BJ (cell line): ENCODE results near the gene PCMT1. TPM values are rescaled to one million over a fixed set of nuclear protein-coding genes. Genes with fewer than 3 reads are reported as not detected.
"Not testable (repeated sequence)": the region's sequence is repeated elsewhere in the genome, so short reads cannot be mapped to it uniquely, and the experiment has no call there.

Experiments used
- CTCF ChIA-PET: fragments of 350-600 bp; formaldehyde crosslinking; extraction: SDS; loops from one replicate; lab custom pipeline; 2021; ENCODE audit warnings: antibody characterized with exemption, inconsistent platforms; lab: Yijun Ruan, JAX
- POLR2A ChIA-PET: fragments of 300-600 bp; sonication (Branson Sonifier 250); formaldehyde crosslinking; extraction: SDS; loops from one replicate; lab custom pipeline; 2021; ENCODE audit warnings: antibody characterized with exemption; lab: Charles Lee
- DNase-seq: peaks from one replicate; pipeline ENCODE4 v3.0.0-alpha.2; 2011; ENCODE audit warnings: low read depth
- H3K27me3 ChIP-seq: 2 replicates; pipeline ENCODE4 v1.6.0; 2011; ENCODE audit warnings: low read length; ENCODE audit not compliant: control insufficient read depth, insufficient read depth
- H3K36me3 ChIP-seq: 2 replicates; pipeline ENCODE4 v1.5.1; 2011; ENCODE audit warnings: low read length; ENCODE audit not compliant: control insufficient read depth, insufficient read depth
- H3K4me3 ChIP-seq: 2 replicates; pipeline ENCODE4 v1.5.1; 2011; ENCODE audit warnings: low read depth, mild to moderate bottlenecking, control low read depth, low read length
- CTCF ChIP-seq: IDR thresholded peaks from 2 replicates; pipeline ENCODE4 v1.5.1; 2011; ENCODE audit warnings: low read depth, mild to moderate bottlenecking, control low read depth, inconsistent platforms, low read length, moderate library complexity; ENCODE audit not compliant: insufficient read depth
- polyA plus RNA-seq: library from polyadenylated mRNA; depleted of rRNA; stranded (reverse); fragments of >200 nt; gene quantifications from 2 replicates; pipeline ENCODE4 v1.2.3, GENCODE V29; 2011

The PCMT1 gene
- polyA plus RNA-seq, 1 experiment = 63.2 TPM

GRCh38 chr6:149734915-149735314 lies 14.6 kb upstream of the PCMT1 start:
- Histone ChIP-seq H3K36me3 (peaks cover 12% of the 10 kb centered on the region), H3K4me3 (no peak overlapping the region), H3K27me3 (no peaks in the 10 kb centered on the region)
- CTCF ChIA-PET = no interaction called here
- TF ChIP-seq CTCF = no peak
- DNase-seq = no peak
- POLR2A ChIA-PET = no interaction called here

GRCh38 chr6:149745252-149745651 lies 4.3 kb upstream of the PCMT1 start:
- DNase-seq, POLR2A ChIA-PET, H3K27me3 ChIP-seq, H3K36me3 ChIP-seq: not testable (repeated sequence)
- peak overlapping the region; percentile 82 for H3K4me3 ChIP-seq
- CTCF ChIA-PET = interaction anchor here (0.6 to 1.4 kb wide), 6 partner anchors 11 to 321 kb away, joined by 3 read pairs; no protein-coding TSS in a partner anchor

- no peaks in the 10 kb centered on the region for H3K27me3 ChIP-seq
- ChIA-PET POLR2A (no interaction called here), CTCF (interaction anchor here (0.6 to 1.4 kb wide), 10 partner anchors 9 to 222 kb away, joined by 3 to 8 read pairs (median 3); no protein-coding TSS in a partner anchor)
- H3K4me3 ChIP-seq = peak within 1 kb of the TSS; percentile 82
- H3K36me3 ChIP-seq = peaks cover 2% of the 10 kb centered on the region; the same call in 1 of the 2 replicates
- DNase-seq = peak; percentile 57
- TF ChIP-seq CTCF = peak; percentile 57
These were observed 3.2 kb upstream of the PCMT1 start, which contains the start of gene NUP43 for GRCh38 chr6:149746147-149746946. TSS of gene NUP43 (minus strand) at chr6:149746529. CDS start at chr6:149746495, 34 bp downstream.

- H3K36me3 ChIP-seq, DNase-seq, POLR2A ChIA-PET, H3K27me3 ChIP-seq: not testable (repeated sequence)
- CTCF ChIA-PET = interaction anchor here (1.1 kb wide), 1 partner anchor 176 kb away, joined by 4 read pairs; no protein-coding TSS in a partner anchor
- peak overlapping the region; percentile 96 for H3K4me3 ChIP-seq
These were observed 403 bp upstream of the PCMT1 start for GRCh38 chr6:149749082-149749593.

GRCh38 chr6:149750136-149750609 lies 632 bp downstream of the PCMT1 start:
- POLR2A ChIA-PET = no interaction called here

More at GRCh38 chr6:149750136-149750609, 632 bp downstream of the PCMT1 start:
- no peak for DNase-seq
- Histone ChIP-seq H3K4me3 (peak overlapping the region; percentile 96), H3K36me3 (no peaks in the 10 kb centered on the region), H3K27me3 (no peaks in the 10 kb centered on the region)
- CTCF ChIA-PET = interaction anchor here (1.1 kb wide), 1 partner anchor 175 kb away, joined by 4 read pairs; no protein-coding TSS in a partner anchor
- TF ChIP-seq CTCF = no peak
